COR-L47 (cell line): ENCODE measurements around the gene WDFY4.

Source experiments
- DNase-seq: peaks from one replicate; lab custom pipeline; 2025; lab: John Stamatoyannopoulos, UW

Gene WDFY4

DNA sequence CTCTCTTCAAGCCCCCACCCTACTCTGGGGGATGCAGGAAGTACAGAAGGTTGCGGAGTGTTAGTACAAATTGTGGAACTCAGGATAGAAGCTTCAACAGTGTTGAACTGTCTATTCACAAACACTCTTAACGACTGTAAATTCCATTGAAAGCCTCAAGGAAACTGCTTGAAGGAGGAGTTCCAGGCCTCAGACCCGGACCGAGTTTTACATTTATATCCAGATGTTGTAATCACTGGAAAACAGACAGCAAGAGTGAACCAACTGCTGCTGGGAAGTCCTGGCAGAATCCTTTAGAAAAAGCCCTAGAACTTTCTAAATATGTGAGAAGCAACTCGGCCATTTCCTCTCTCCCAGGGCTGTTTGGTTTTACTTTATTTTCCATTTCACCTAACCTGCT lies 339.1 kb downstream of the WDFY4 start:
- DNase-seq = no peak

DNA sequence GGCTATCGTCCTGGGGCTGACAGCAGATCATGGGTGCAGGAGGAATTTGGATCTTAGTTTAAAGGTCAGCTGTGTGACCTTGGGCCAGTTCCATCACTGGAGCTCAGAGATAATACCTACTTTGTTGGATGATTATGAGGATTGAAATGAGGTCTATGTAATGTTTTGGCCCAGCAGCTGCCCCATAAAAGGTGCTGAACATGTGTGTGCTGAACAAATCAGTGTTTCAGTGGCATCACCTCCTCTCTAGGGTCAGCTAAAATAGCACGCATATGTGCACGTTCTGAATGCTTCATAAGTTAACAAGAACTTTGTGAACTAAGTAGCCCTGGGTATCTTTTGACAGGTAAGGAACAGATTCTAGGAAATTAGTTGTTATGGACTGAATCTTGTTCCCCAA lies 339.8 kb downstream of the WDFY4 start:
- DNase-seq = no peak

DNA sequence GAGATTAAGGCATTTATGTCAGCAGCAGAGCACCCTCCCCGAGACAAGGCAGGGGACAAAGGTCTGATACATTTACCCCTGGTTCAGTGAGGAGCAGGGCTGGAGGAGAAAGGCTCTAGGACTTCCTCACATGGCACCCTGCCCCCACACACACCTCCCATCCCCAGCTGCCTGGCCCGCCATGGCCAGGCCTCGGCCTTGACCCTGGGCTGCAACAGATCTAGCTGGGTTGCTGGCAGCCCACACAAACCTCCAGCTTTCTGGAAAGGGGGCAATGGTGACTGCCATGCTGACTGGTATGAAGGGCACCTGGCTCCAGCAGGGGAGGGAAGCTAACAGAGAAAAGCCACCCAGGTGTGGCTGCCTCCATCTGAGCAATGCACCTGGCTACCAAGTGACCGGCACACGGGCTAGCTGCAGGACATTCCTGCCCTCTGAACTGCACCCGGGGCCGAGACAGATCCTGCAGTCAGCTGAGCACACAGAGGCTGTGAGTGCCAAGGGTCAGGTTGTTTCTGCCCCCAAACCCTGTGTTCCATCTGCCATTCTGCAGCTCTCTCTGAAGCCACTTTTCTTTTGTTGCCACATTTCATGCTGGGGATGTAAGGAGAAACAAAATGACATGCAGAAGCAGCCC lies 340.8 kb downstream of the WDFY4 start:
- DNase-seq = no peak

DNA sequence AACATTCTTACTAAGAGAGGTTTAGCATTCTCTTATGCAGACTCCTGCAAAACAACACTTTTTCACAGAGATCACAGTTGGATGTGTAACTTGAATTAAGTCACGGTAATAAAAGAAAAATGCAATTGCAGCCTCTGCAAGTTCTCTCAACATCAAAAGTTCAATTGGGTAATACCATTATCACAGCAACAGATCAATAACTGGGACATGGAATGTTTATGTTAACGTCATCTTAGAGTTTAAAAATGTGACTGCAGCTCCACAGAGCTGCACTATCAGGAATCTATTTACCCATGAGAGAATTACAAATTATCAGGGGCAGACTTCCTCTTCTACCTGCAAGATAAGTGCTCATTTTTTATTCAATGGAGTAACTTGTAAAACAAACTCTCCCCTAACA lies 344.0 kb downstream of the WDFY4 start:
- DNase-seq = no peak

DNA sequence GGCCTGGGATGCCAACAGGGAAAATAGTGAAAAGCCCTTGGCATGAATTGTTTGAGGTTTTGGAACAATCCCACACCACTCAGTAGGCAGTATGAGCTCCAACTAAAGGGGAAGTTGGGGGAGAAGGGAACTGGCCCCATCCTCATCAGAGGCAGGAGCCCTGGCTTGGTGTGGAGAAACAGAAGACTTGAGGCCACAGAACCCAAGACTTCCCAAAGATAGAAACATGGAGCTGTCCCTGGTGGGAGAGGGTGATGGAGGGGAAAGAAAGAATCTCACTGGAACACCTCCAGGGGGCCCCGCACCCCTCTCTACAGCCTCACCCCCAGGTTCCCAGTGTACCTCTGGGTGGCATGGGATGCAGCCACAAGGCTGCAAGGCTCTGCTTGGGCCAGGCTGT lies 345.0 kb downstream of the WDFY4 start:
- DNase-seq = no peak
